B cell (primary cell): ENCODE measurements around the gene BCAR3. TPM values are rescaled to one million over a fixed set of nuclear protein-coding genes. Genes with fewer than 3 reads are reported as not detected.

Experiments
- ATAC-seq: fragments of 200-7000 bp; cut with Tn5 transposase; one replicate; pipeline ENCODE4 v1.10.0; 2021; ENCODE audit warnings: low read depth, mild to moderate bottlenecking, moderate number of reproducible peaks, moderate library complexity
- CTCF ChIA-PET: fragments of 350-600 bp; sonication (Branson Sonifier 250); formaldehyde crosslinking; loops from one replicate; lab custom pipeline; 2021; ENCODE audit warnings: antibody characterized with exemption, inconsistent platforms; lab: Charles Lee
- POLR2A ChIA-PET: fragments of 350-600 bp; sonication (Branson Sonifier 250); formaldehyde crosslinking; loops from one replicate; lab custom pipeline; 2021; ENCODE audit warnings: antibody characterized with exemption; lab: Charles Lee
- DNase-seq: peaks from one replicate; pipeline ENCODE4 v3.0.0; 2013
- H2AFZ ChIP-seq: 2 replicates; pipeline ENCODE4 v1.6.1; 2012; ENCODE audit warnings: mild to moderate bottlenecking, low read depth, low read length; ENCODE audit not compliant: insufficient read depth, poor library complexity, severe bottlenecking
- H3K27ac ChIP-seq, 2 donors: 1 replicate in 1 of 2; 2 replicates in 1 of 2; pipeline ENCODE4 v1.5.1; 2012 to 2013; ENCODE audit warnings: low read length in 2 of 2, mild to moderate bottlenecking in 2 of 2, moderate library complexity in 1 of 2
- H3K27me3 ChIP-seq, 4 experiments: fragments of 200-600 bp in 1 of 4; sonication (generic) in 1 of 4; replicated peaks in 1 of 4; 1 replicate in 2 of 4; 2 replicates in 2 of 4; pipeline versions ENCODE4 v1.6.1 to v1.7.0; 2013 to 2016; ENCODE audit warnings: low read length in 3 of 4, mild to moderate bottlenecking in 2 of 4, mixed read lengths in 1 of 4, moderate library complexity in 1 of 4; ENCODE audit not compliant: insufficient read depth in 4 of 4, control insufficient read depth in 3 of 4; ENCODE audit errors: control extremely low read depth in 1 of 4
- H3K36me3 ChIP-seq, 2 experiments: replicated peaks in 1 of 2; 1 replicate in 1 of 2; 2 replicates in 1 of 2; pipeline versions ENCODE4 v1.6.1 to v1.7.1; 2013; ENCODE audit warnings: low read length in 1 of 2; ENCODE audit not compliant: insufficient read depth in 2 of 2, control insufficient read depth in 1 of 2; ENCODE audit errors: control extremely low read depth in 1 of 2, extremely low read depth in 1 of 2
- H3K4me1 ChIP-seq, 2 donors: fragments of 200-600 bp in 1 of 2; sonication (generic) in 1 of 2; 1 replicate in 1 of 2; 2 replicates in 1 of 2; pipeline versions ENCODE4 v1.5.1 to v1.6.1; 2013 to 2017; ENCODE audit warnings: low read length in 2 of 2; ENCODE audit not compliant: control insufficient read depth in 2 of 2, insufficient read depth in 2 of 2
- H3K4me2 ChIP-seq: replicated peaks from 2 replicates; pipeline ENCODE3; 2012; ENCODE audit warnings: mild to moderate bottlenecking, low read depth, low read length; ENCODE audit not compliant: poor library complexity, severe bottlenecking
- H3K4me3 ChIP-seq, 5 experiments: fragments of 200-600 bp in 1 of 5; sonication (generic) in 1 of 5; 1 replicate in 3 of 5; 2 replicates in 2 of 5; pipeline versions ENCODE4 v1.5.1 to v1.7.0; 2011 to 2016; ENCODE audit warnings: low read length in 4 of 5, mild to moderate bottlenecking in 4 of 5, low read depth in 2 of 5, control low read depth in 1 of 5, moderate library complexity in 1 of 5; ENCODE audit not compliant: insufficient read depth in 1 of 5; ENCODE audit errors: control extremely low read depth in 1 of 5, extremely low read depth in 1 of 5
- H3K79me2 ChIP-seq: fragments of 200-600 bp; sonication (generic); one replicate; pipeline ENCODE4 v1.6.0; 2016; ENCODE audit warnings: low read length; ENCODE audit not compliant: control insufficient read depth, insufficient read depth
- H3K9ac ChIP-seq: fragments of 200-600 bp; sonication (generic); 2 replicates; pipeline ENCODE4 v1.6.1; 2017; ENCODE audit warnings: mild to moderate bottlenecking, low read length, moderate library complexity
- H3K9me3 ChIP-seq, 3 donors: one replicate each; pipeline versions ENCODE4 v1.6.1 to v1.7.1; 2013; ENCODE audit warnings: low read length in 2 of 3; ENCODE audit not compliant: control insufficient read depth in 2 of 3, insufficient read depth in 1 of 3; ENCODE audit errors: control extremely low read depth in 1 of 3
- H4K20me1 ChIP-seq: 2 replicates; pipeline ENCODE4 v1.6.0; 2012; ENCODE audit warnings: mild to moderate bottlenecking, low read length; ENCODE audit not compliant: insufficient read depth, control insufficient read depth, poor library complexity, severe bottlenecking
- H3K27ac Mint-ChIP-seq: one replicate; pipeline ENCODE4 v1.8.0; 2021; ENCODE audit warnings: mixed read lengths
- H3K27me3 Mint-ChIP-seq: one replicate; pipeline ENCODE4 v1.8.0; 2021; ENCODE audit warnings: mixed read lengths
- H3K4me1 Mint-ChIP-seq: one replicate; pipeline ENCODE4 v1.8.0; 2021; ENCODE audit warnings: mixed read lengths
- H3K4me3 Mint-ChIP-seq: one replicate; pipeline ENCODE4 v1.8.0; 2021; ENCODE audit warnings: mixed read lengths
- H3K9me3 Mint-ChIP-seq: one replicate; pipeline ENCODE4 v1.8.0; 2022; ENCODE audit warnings: mixed read lengths; ENCODE audit not compliant: insufficient read depth
- EZH2 ChIP-seq: IDR thresholded peaks from 2 replicates; pipeline ENCODE4 v1.6.1; 2012; ENCODE audit warnings: borderline replicate concordance, low read depth, mild to moderate bottlenecking, moderate library complexity, low read length; ENCODE audit not compliant: insufficient read depth, poor library complexity, severe bottlenecking
- WGBS: methylation state at CpG from one replicate; pipeline ENCODE4 v1.1.5; 2013; ENCODE audit warnings: missing lambda C conversion rate; ENCODE audit not compliant: insufficient coverage; 5-methylcytosine and 5-hydroxymethylcytosine counted together
- intact Hi-C: fragments of 100-400 bp; cut with micrococcal nuclease; formaldehyde crosslinking; loops from one replicate; pipeline ENCODE4 v1.10.0; 2022
- polyA plus RNA-seq: library from polyadenylated mRNA; depleted of rRNA; stranded (reverse); fragments of >200 nt; gene quantifications from 2 replicates; pipeline ENCODE4 v1.2.3, GENCODE V29; 2012
- total RNA-seq, 2 donors: library from RNA; stranded (reverse); fragments of 120-200 nt in 1 of 2; gene quantifications; 1 replicate in 1 of 2; 2 replicates in 1 of 2; pipeline versions ENCODE4 v1.2.3 to v1.2.4, GENCODE V29; 2013 to 2022
- TF ChIP-seq, protein P1 (sequence below): fragments of 200-600 bp; IDR thresholded peaks from one replicate; pipeline ENCODE4 v1.8.0; 2022; ENCODE audit warnings: antibody characterized with exemption, mild to moderate bottlenecking

BCAR3 gene
- total and polyA plus RNA-seq, 2 donors (not counting 1 experiment from before 2014, with no cell fraction given) = 6.7 to 13.0 TPM

DNA sequence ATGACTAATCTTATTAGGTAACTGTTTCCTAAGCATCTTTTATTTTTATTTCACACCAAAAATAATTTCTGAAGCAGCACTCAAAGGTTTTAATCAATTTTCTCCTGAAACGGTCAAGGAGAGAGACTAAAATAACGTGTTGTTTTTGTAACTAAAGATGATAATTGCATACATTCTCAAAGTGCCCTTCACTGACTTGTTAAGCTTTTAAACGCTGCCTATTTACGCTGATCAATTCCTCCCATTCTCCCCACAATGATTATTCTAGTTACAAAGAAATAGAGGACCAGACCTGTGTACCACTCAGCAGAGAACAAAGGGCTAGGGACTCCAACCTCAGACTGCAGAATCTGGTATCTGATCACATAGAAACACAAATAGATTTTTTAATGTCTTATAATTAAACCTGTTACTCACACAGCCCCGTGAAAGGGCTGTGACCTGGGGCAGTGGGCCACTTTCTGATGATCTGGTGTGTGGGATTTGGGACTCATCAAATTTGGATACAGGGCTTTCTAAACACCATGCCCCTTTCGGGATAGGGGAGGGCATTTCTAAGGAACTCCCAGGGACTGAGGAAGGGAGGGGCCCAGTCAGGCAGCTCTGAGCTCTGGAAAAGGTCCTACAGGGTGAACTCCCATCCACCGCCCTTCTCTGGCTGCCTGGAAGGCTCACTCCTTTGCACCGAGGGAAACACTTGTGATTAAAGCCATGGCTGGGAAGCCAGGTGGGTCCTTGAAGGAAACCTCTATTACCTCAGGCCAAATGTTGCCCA, 65.2 kb downstream of the BCAR3 start:
- H3K4me1 ChIP-seq = peaks cover 9 to 32% of the 10 kb centered on the region in 2 donors
- Mint-ChIP-seq H3K27me3 (no peaks in the 10 kb centered on the region), H3K4me3 (peak overlapping the region; percentile 56), H3K9me3 (no peaks in the 10 kb centered on the region), H3K4me1 (peaks cover 66% of the 10 kb centered on the region), H3K27ac (no peak overlapping the region)
- no peak overlapping the region for H3K4me2 ChIP-seq
- WGBS = 75% methylated on average over 4 of the region's 8 CpGs
- H3K9ac ChIP-seq = no peak overlapping the region
- no peaks in the 10 kb centered on the region for H3K27me3 ChIP-seq
- CTCF ChIA-PET = interaction anchor here (1.7 to 24.9 kb wide), 4 partner anchors 13 to 198 kb away, joined by 5 to 858 read pairs (median 33); no protein-coding TSS in a partner anchor
- TF ChIP-seq, protein P1, sequence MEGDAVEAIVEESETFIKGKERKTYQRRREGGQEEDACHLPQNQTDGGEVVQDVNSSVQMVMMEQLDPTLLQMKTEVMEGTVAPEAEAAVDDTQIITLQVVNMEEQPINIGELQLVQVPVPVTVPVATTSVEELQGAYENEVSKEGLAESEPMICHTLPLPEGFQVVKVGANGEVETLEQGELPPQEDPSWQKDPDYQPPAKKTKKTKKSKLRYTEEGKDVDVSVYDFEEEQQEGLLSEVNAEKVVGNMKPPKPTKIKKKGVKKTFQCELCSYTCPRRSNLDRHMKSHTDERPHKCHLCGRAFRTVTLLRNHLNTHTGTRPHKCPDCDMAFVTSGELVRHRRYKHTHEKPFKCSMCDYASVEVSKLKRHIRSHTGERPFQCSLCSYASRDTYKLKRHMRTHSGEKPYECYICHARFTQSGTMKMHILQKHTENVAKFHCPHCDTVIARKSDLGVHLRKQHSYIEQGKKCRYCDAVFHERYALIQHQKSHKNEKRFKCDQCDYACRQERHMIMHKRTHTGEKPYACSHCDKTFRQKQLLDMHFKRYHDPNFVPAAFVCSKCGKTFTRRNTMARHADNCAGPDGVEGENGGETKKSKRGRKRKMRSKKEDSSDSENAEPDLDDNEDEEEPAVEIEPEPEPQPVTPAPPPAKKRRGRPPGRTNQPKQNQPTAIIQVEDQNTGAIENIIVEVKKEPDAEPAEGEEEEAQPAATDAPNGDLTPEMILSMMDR = no peak
- TF ChIP-seq EZH2 = no peak
- DNase-seq (no peak), ATAC-seq (no peak)
- H3K4me3 ChIP-seq = no peak overlapping the region
- peaks cover 53% of the 10 kb centered on the region for H3K79me2 ChIP-seq
- intact Hi-C loops = no loop called here
- peak overlapping the region in 1 of 2 donors; percentile 18 for H3K27ac ChIP-seq
- H3K36me3 ChIP-seq = peaks cover 0 to 2% of the 10 kb centered on the region in 2 experiments
- no peaks in the 10 kb centered on the region for H3K9me3 ChIP-seq
- POLR2A ChIA-PET = no interaction called here
- no peak overlapping the region for H2AFZ ChIP-seq
- H4K20me1 ChIP-seq = no peaks in the 10 kb centered on the region

DNA sequence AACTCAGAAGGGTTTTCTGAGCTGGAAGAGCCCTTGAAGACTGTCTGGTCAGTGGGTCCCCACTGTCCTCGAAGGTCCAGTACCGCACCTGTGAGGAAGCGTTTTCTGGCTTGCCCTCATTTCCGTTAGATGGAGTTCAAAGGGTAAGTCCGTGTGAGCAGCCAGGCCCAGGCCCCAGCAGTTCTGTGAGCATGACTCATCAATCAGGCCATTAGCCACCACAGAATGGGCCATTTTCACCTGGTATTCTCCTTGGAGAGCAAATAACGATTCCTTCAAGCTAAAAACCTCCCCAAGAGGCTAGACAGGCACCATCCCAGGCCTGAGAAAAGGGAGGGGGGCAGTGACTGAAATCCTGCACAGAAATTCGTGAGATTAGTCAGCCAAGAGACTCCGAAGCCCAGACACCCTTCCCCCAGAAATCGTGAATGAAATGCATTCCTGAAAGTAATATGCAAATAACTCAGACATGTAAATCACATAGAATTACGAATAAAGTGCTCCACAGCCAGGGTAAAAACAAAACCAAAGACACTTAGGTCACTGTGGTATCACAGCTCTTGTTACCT, 66.0 kb downstream of the BCAR3 start:
- Mint-ChIP-seq H3K27me3 (no peaks in the 10 kb centered on the region), H3K4me1 (peaks cover 71% of the 10 kb centered on the region), H3K9me3 (no peaks in the 10 kb centered on the region), H3K4me3 (peak overlapping the region; percentile 56), H3K27ac (peak overlapping the region; percentile 34)
- POLR2A ChIA-PET = interaction anchor here (0.7 kb wide), 1 partner anchor 803 kb away, joined by 3 read pairs; no protein-coding TSS in a partner anchor
- peaks cover 49% of the 10 kb centered on the region for H3K79me2 ChIP-seq
- TF ChIP-seq EZH2 = no peak
- TF ChIP-seq, protein P1 = no peak
- no peak for DNase-seq
- peak overlapping the region; percentile 8 for H3K9ac ChIP-seq
- peak; percentile 52 for ATAC-seq
- 68% methylated on average over 6 of the region's 10 CpGs for WGBS
- peaks cover 0 to 2% of the 10 kb centered on the region in 2 experiments for H3K36me3 ChIP-seq
- peak overlapping the region; percentile 39 for H3K4me2 ChIP-seq
- CTCF ChIA-PET = interaction anchor here (1.7 to 6.6 kb wide), 3 partner anchors 14 to 199 kb away, joined by 5 to 59 read pairs (median 7); no protein-coding TSS in a partner anchor
- H3K4me1 ChIP-seq = peaks cover 9 to 32% of the 10 kb centered on the region in 2 donors
- H3K27me3 ChIP-seq = no peaks in the 10 kb centered on the region
- peak overlapping the region in 1 of 2 donors; percentile 9 for H3K27ac ChIP-seq
- no peaks in the 10 kb centered on the region for H3K9me3 ChIP-seq
- H4K20me1 ChIP-seq = no peaks in the 10 kb centered on the region
- intact Hi-C loops = no loop called here
- no peak overlapping the region for H3K4me3 ChIP-seq
- peak overlapping the region; percentile 43 for H2AFZ ChIP-seq
